GM18868 (cell line): ENCODE data around the gene ZGPAT.
"Not testable (repeated sequence)": the region's sequence is repeated elsewhere in the genome, so short reads cannot be mapped to it uniquely, and the experiment has no call there.

Source experiments
- ATAC-seq: cut with Tn5 transposase; IDR thresholded peaks from one replicate; pipeline ENCODE4 v1.9.1; 2021; ENCODE audit warnings: mild to moderate bottlenecking, moderate library complexity; ENCODE audit not compliant: unreplicated experiment

Gene ZGPAT

DNA sequence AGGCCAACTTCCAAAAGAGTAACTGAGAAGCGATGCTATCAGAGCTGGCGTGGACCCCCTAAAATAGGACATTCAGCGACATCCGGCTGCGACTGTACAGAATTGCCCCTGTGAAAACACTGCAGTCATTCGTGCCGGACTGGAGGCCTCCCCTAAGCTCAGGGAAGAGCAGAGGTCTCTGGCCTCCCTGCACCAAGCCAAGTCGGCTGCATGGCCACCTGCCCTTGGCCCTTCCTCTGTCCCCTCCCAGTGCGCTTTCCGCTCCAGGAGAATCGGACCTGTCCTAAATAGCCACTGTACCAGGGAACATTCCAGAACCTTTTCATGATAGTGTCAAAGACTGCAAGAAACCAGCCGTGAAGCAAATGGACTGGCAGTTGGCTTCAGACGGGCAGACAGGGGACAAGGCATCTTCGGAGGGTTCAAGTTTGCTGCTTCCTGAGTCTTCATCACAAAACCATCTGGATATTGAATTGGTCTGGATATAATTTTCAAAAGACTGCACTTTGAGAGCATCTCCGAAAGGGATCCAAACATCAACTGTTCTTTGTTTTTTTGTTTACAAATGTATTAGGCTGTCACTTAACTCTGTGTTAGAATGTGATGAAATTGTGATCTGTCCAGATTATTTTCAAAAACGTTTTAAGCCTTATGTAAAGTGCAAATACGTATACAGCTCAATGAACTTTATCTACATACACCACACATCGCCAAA is 48.3 kb downstream of the ZGPAT start:
- no peak for ATAC-seq

DNA sequence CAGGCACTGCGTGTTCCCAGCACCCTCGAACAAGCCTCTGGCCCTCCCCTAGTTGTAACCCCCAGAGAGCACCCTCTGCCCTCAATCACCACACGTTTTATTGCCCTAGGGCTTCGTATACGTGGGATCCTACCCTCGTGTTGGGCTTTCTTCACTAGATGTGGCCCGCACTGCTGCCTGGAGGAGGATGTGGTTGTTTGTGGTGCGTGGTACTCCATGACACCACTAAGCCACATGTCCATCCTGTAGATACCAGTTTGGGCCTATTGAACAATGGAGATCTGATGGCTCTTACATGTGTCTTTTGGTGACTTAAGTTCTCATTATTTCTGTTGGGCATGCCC is 48.8 kb downstream of the ZGPAT start:
- no peak for ATAC-seq

DNA sequence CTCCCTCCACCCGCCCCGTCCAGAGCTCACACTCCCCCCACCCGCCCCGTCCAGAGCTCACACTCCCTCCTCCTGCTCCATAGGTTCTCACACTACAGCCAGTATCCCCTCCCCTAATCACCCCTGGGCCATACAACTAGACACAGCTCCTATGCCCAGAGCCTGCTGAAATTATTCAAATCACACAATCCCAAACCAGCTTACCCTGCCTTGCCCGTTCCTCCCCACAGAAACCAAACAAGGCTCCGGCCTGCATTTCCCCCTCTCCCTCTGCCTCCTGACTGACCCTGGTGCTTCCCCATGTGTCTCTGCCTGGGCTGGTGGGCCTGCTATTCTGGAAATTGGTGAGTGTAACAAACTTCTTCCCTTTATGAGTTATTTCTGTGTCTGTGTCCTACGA is 50.3 kb downstream of the ZGPAT start:
- ATAC-seq: no peak

DNA sequence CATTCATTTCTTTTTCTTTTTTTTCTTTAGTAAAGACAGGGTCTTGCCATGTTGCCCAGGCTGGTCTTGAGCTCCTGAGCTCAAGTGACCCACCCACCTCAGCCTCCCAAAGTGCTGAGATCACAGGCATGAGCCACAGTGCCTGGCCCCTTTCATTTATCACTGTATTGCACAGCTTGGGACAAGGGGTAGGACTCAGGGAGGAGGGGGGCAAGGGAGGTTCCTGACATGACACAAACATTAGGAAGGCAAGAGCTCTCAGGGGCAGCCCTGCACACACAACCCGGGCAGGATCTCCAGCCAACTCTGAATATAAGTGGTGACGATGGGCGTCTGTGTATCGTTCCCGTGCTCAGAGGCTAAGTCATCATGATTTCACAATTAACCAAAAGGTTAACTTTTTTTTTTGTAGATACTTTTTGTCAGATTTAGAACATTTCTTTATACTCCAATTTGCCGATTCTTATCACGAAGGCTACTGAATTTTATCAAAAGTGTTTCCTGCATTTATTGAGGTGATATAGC is 51.6 kb downstream of the ZGPAT start:
- ATAC-seq: no peak

DNA sequence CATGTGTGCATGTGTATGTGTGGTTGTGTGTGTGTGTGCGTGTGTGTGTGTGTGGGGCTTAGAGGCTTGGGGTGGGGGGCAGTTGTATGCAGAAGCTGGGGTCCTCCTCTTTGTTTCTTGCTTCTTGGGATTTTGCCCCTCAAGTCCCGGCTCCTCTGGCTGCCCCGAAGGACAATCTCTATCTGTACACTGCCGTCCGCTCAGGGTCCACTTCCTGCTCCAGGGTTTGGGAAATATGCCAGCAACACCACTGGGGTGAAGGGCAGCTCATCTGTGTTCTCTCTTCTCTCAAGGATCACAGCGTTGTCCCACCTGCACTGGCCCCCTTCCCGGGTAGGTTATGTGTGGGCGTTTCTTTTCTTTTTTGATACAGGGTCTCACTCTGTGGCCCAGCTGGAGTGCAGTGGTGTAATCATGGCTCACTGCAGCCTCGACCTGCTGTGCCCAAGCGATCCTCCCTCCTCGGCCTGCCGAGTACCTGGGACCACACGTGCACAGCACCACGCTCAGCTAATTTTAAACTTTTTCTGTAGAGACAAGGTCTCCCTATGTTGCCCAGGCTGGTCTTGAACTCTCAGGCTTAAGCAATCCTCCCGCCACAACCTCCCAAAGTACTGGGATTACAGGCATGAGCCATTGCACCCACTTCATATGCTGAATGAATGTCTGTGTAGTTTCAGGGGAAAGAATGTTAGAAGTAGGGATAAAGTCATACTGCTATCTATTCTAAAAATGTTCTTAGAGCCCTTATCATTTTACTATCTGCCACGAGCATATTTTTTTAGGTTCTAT is 57.4 kb downstream of the ZGPAT start:
- no peak for ATAC-seq

DNA sequence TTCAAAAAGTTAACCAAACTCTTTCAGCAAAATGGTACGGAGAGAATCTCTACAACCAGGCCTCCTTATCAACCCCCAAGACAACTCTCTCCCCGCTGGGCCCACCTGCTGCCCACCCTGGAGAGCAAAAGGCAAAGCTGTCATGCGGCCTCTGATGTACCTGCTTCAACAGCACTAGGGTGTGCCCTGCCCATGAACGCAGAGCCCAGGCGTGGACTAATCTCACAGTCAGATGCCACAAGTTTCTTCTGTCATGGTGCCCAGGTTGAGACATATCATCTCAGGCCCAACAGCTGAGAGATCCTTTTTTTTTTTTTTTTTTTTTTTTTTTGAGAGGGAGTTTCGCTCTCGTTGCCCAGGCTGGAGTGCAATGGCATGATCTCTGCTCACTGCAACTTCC is 58.1 kb downstream of the ZGPAT start:
- no peak for ATAC-seq

DNA sequence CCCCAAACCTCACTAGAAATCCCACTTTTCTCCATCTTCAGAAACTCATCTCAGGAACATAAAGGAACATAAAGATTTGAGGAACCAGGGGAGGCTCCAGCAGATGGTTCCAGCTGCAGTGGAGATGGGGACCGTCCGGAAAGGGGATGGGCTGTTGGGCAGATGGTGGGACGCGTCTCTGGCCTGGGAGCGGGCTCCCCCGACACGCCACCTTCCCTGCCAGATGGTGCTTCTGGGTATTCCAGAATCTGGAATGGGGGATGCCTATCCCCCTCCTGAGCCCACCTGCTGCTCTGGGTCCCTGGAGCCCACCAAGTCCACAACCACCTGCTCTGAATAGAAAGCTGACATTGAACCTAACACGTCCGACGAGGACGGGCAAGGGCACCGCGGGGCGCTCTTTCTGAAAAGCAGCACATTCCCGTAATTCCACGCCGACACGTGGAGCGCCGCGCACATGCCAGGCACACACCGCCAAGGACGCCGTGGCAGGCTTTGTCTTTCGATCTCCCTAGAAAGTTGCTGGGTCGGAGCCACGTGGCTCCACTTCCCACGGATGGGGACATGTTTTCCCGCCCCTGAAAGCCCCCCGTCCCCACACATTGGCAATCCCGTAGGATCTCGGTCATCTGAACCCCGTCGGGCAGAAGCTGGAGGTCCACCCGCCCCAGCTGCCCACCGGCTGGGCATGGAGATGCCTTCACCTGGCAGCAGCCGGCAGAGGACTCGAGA is 59.0 kb downstream of the ZGPAT start:
- ATAC-seq: no peak

DNA sequence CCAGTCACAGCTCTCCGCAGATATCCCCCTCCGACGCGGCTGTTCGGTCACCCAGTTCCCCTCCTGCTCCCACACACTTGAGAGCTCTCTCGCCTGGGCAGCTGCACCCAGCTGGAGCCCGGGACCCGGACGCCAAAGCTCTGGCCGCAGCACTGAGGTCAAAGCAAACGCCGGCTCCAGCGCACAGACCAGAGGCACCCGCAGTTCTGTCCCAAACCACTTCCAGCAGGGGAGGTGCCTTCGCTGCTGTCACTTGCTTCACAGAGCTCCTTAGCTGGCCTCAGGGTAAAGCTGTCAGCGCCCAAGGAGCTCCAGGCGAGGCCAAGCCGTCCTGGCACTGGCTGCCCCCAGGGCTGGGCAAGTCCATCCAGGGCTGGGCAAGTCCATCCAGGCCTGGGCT is 59.6 kb downstream of the ZGPAT start:
- no peak for ATAC-seq

DNA sequence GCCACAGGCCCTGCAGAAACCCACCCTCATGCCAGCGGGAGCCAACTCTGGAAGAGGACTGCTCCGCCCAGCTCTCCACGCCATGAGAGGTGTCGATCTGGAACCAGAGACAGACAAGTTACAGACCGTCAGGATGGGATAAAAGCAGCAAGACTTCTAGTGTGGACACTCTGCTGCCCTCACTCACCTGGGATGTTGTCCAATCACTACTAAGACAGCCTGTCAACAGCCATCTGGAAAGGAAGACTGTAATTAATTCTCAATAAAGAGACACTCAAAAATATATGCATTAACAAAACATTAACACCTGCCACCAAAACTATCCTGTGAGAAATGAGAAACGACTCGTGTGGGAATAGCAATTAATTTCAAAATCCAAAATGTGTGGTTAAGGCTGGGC is 60.0 kb downstream of the ZGPAT start:
- ATAC-seq: no peak

DNA sequence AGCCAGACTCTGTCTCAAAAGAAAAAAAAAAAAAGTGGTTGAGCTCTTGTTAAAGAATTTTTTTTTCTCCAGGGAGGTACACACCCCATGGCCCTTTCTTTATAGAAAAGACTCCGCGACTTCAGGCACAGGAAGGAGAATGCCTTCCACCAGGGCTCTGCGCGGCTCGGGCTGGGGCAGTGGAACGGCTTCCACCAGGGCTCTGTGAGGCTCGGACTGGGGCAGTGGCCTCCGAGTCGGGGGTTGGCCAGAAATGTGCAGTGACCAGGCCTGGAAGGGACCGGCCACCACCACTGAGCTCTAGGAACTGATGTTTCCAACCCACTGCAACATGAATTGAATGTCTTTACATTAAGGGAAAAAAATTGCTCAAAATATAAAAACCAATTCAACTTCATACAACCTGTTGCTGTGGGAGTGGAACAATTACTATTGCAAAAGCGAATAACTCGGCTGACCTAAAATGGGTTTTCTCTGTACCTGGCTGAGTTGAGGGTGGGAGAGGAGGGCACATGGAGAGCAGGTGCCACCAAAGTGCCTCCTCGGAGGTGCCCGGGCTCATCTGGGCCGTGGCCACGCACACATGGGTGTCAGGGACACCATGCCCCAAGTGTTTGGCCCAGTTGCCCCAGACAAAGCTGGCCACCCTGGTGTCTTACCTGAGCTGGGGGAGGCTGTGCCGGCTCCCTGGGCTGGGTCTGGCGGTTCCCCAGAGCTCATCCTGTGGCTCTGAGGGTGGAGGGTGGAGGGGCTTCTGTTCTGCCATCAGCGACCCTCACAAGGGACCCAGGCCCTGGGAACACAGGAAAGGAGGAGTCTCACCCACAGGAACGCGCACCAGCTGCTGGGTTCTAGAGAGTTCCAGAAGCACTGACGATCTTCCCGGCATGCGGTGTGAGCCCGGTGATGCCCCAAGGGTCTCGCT is 61.0 kb downstream of the ZGPAT start:
- no peak for ATAC-seq

DNA sequence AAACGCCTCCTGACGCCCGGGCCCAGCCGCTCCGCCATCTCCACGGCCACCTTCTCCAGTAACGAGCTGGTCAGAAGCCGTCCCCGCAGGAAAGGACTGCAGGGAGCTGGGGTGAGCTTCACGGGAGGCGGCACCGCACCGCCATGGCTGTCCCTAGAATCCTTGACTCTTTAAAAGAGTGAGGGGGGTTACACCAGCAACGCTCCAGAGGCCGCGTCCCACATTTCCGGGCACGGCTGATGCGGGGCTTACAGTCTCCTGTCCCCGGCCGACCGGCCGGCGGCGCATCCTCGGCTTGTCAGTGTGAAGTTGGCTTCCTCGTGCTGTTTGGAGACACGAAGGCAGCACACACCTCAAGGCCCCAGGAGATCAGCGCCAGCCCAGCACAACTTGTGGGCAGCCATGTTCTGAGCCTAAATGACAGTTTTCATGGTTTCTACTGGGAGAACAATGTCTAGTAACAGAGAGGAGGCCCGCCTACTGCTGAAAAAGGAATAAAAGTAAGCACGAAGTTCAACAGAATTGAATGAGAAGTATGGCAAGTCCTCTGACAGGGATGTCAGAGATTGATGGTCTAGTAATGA is 62.1 kb downstream of the ZGPAT start:
- no peak for ATAC-seq

DNA sequence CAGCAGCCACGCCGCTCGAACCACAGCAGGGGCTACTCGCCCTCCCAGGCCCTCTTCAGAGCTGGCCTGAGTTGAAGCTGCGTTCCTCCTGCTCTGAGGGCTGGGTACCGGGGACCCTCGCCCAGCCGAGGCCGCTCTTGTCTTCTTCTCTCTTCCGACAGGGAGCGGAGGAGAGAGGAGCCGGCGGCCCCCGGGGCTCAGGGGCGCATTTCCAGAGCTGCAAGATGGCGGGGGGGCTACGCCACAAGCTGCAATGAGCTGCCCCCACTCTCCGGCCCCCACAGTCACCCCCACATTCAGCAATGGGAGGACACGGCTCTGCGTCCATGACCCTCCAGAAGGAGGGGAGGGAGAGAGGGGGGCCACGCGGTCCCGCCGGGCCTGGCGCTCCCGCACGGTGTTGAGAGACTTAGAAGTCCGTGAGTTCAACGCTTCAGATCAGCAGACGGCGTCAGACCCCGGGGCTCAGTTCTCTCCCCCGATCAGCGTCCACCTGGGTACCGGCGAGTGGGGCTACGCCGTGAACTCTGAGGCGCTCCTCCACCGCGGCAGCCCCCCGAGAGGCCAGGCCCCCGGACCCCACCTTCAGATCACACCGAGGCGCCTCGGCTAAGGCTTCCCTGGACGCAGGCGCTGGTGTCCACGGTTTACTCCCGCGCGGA is 63.3 kb downstream of the ZGPAT start:
- no peak for ATAC-seq

DNA sequence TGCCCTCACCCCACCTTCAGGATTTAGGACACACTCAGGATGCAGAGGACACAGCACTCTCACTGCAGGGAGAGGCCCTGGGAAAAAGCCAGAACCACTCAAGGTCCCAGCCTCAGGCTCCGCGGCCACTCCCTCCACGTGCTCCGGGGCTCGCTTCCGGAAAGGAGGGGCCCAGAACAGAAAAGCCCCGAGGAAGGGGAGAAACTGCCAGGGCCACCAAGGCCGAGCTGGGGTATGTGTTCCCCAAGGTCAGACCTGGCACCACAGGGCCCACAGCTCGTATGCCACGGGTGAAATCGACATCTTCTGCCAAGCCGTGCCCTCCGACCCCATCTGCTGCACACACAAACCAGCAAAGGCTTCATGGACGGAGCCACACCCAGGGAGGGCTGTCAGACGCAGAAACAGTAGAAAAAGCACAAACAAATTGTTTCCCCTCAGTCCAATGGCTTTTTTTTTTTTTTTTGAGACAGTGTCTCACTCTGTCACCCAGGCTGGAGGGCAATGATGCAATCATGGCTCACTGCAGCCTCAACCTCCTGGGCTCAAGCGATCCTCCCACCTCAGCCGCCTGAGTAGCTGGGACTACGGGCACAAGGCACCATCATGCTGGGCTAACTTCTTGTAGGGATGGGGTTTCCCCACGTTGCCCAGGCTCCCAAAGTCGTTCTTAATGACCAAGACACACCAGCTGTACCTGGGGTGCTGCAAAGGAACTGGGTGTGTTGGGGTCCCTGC is 65.1 kb downstream of the ZGPAT start:
- ATAC-seq: no peak

DNA sequence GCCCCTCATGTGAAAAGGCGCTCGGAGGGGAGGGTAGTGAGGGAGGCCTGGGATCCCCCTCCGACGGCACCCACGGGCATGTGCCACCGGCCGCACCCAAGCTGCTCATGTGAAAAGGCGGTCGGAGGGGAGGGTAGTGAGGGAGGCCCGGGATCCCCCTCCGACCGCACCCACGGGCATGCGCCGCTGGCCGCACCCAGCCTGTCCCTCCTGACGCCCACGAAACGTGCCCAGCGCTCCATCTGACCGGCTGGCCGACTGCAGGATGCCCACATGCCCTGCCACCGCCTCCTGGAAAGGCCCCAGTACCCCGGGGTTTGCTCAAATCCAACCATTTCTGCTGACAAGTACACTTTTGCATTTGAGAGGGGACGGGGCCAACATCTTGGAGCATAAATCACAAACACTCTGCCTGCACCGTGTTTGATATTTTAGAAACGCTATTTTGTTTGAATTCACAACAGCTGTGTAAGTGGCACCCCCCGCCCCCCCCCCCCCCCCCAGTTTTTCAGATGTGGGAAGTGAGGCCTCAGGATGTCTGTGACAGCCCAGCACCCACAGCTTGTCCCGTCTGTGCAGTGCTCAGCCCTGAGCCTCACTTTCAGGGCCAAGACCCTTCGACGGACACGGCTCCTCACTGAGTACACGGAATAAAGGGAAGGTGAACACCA is 65.9 kb downstream of the ZGPAT start:
- ATAC-seq: no peak

DNA sequence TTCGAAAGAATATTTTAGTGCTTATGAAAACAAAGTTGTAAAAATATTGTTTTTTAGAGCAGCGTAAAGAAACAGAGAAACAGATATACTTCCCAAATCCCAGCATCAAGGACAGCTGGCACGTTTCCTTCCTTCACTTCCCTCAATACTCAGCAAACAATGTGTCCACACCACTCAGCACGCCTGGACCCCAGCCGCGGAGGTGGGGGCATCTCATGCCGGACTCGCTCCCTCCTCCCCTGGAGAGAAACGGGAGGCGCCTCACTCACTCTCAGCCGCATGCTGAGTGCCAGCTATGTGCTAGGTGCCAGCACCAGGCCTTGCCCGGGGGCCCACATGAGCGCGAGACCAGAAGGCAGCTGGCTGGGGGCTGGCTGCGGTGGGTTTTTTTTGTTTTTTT is 66.5 kb downstream of the ZGPAT start:
- ATAC-seq: no peak

DNA sequence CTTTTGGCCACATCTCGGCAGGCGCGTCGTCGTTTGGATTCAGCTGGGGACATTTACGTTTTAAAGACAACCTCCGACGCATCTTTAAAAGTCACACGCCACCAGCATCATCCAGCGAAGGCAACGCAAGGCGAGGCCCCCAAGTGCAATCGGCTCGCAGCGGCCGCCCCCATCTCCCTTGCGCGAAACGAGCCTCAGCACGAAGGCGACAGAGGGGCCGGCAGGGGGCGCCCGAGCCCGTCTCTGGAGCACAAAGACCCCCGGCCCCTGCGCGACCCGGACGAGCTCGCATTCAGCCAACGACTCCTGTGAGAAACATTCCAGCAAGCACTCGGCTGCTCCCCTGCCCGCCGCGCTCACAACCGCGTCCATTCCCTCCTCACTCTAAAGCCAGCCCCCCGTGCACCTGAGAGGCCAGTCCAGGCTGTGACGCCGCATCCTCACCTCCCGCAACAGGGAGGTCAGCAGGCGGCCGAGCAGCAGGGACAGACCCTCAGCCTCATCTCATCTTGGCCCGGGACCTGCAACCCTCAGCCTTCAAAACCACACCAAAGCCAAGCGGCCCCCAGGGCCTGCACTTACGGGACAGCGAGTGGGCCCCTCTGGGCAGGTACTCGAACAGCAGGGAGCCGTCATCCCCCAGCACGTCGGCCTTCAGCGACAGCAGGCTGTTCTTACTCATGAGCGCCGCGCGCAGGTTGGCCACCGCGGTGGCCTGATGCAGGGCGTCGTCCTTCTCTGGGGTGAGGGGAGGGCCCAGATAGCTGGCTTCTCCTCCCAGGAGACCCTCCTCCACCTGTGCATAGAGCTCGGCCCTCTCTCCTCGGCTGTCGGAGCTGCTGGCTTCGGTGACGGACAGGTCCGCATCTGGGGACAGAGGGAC is 67.5 kb downstream of the ZGPAT start:
- no peak for ATAC-seq

DNA sequence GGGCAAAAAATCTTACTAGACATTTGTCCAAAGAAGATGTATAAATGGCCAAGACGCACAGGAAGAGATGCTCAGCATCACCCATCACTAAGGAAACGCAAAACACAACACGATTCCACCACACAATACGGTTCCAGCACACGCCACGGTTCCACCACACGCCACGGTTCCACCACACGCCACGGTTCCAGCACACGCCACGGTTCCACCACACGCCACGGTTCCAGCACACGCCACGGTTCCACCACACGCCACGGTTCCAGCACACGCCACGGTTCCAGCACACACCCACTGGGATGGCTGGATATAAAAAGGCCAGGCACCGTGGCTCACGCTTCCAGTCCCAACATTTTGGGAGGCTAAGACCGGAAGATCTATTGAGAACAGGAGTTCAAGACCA is 69.0 kb downstream of the ZGPAT start:
- not testable (repeated sequence) for ATAC-seq

DNA sequence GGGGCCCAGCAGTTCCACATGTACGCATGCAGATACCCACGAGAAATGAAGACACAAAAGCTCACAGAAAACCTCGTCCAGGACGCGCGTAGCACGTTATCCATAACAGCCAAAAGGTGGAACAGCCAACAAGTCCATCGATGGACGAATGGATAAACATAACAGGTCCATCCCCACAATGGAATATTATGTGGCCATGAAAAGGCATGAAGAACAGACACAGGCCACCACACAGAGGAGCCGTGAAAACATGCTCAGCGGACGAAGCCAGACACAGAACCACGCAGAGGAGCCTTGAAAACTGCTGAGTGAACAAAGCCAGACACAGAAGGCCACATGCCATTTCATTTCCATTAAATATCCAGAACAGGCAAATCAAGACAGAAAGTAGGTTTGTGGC is 69.8 kb downstream of the ZGPAT start:
- no peak for ATAC-seq
